ENCODE measurements around the gene GON7. TPM values are rescaled to one million over a fixed set of nuclear protein-coding genes. Genes with fewer than 3 reads are reported as not detected.

The GON7 gene
- polyA plus RNA-seq, 3 donors, result 4.8 to 24.0 (median 22.7) TPM

DNA sequence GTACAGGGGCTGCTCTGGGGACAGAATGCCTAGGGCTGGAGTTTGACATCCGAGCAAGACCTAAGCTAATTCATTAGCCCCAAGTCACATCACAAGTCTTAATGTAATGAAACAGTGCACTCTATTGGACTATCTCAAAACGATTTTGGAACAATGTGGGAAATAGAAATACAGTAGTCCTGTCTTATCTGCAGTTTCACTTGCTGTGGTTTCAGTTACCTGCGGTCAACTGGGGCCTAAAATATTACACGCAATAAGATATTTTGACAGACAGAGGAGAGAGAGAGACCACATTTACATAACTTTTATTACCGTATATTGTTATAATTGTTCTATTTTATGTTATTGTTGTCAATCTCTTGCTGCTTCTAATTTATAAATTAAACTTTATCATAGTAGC, 43.3 kb downstream of the GON7 start:
- intact Hi-C loops (cut with micrococcal nuclease), result no loop called here
- H3K4me3 Mint-ChIP-seq, result no peak overlapping the region
- WGBS (ENCODE audit: insufficient coverage), result no CpG with 5 or more reads among the region's 5 CpGs
- H3K27me3 Mint-ChIP-seq (ENCODE audit: low read depth in 3 of 3), result no peaks in the 10 kb centered on the region
- peaks cover 4% of the 10 kb centered on the region for H3K4me1 Mint-ChIP-seq
- no peaks in the 10 kb centered on the region for H3K9me3 Mint-ChIP-seq
- no peaks in the 10 kb centered on the region for H3K79me2 ChIP-seq (ENCODE audit: insufficient read depth, low read length)
- H3K4me3 ChIP-seq (replicated peaks in 1 of 3; ENCODE audit: low read depth in 2 of 3, low read length in 3 of 3), result no peak overlapping the region
- no peak overlapping the region for H2AFZ ChIP-seq (ENCODE audit: insufficient read depth, low read depth, low read length, poor library complexity, severe bottlenecking)
- H3K9ac ChIP-seq (ENCODE audit: insufficient read depth, low read length, poor library complexity, severe bottlenecking), result no peak overlapping the region
- H4K20me1 ChIP-seq (ENCODE audit: insufficient read depth, low read length), result no peaks in the 10 kb centered on the region
- TF ChIP-seq CTCF (IDR thresholded peaks at IDR 0.05), result no peak
- no peak overlapping the region for H3K4me2 ChIP-seq (replicated peaks; ENCODE audit: extremely low read depth, low read length, poor library complexity, severe bottlenecking)
- peaks cover 0 to under 1% of the 10 kb centered on the region in 2 donors for H3K4me1 ChIP-seq (ENCODE audit: control insufficient read depth in 1 of 2, insufficient read depth in 2 of 2, low read length in 2 of 2)
- no peaks in the 10 kb centered on the region for H3K36me3 Mint-ChIP-seq
- H3K27ac Mint-ChIP-seq, result no peak overlapping the region
- no peaks in the 10 kb centered on the region for H3K9me3 ChIP-seq (replicated peaks in 1 of 2; ENCODE audit: control insufficient read depth in 1 of 2, insufficient read depth in 1 of 2, low read length in 2 of 2)
- no peak overlapping the region for H3K27ac ChIP-seq (ENCODE audit: low read depth in 1 of 2, low read length in 2 of 2)
- H3K27me3 ChIP-seq (ENCODE audit: control insufficient read depth in 2 of 2, insufficient read depth in 2 of 2, low read length in 2 of 2), result no peaks in the 10 kb centered on the region
- no peak for DNase-seq
- H3K36me3 ChIP-seq (replicated peaks in 1 of 2; ENCODE audit: control insufficient read depth in 1 of 2, insufficient read depth in 2 of 2, low read length in 2 of 2), result no peaks in the 10 kb centered on the region

- Histone ChIP-seq H3K36me3 (replicated peaks in 1 of 2; ENCODE audit: control insufficient read depth in 1 of 2, insufficient read depth in 2 of 2, low read length in 2 of 2) (no peaks in the 10 kb centered on the region), H3K4me1 (ENCODE audit: control insufficient read depth in 1 of 2, insufficient read depth in 2 of 2, low read length in 2 of 2) (no peaks in the 10 kb centered on the region), H2AFZ (ENCODE audit: insufficient read depth, low read depth, low read length, poor library complexity, severe bottlenecking) (no peak overlapping the region), H3K9me3 (replicated peaks in 1 of 2; ENCODE audit: control insufficient read depth in 1 of 2, insufficient read depth in 1 of 2, low read length in 2 of 2) (no peaks in the 10 kb centered on the region), H3K4me2 (replicated peaks; ENCODE audit: extremely low read depth, low read length, poor library complexity, severe bottlenecking) (no peak overlapping the region), H3K27me3 (ENCODE audit: control insufficient read depth in 2 of 2, insufficient read depth in 2 of 2, low read length in 2 of 2) (no peaks in the 10 kb centered on the region), H3K4me3 (replicated peaks in 1 of 3; ENCODE audit: low read depth in 2 of 3, low read length in 3 of 3) (no peak overlapping the region), H3K27ac (ENCODE audit: low read depth in 1 of 2, low read length in 2 of 2) (no peak overlapping the region), H3K9ac (ENCODE audit: insufficient read depth, low read length, poor library complexity, severe bottlenecking) (no peak overlapping the region), H4K20me1 (ENCODE audit: insufficient read depth, low read length) (no peaks in the 10 kb centered on the region), H3K79me2 (ENCODE audit: insufficient read depth, low read length) (no peaks in the 10 kb centered on the region)
- Mint-ChIP-seq H3K27me3 (ENCODE audit: low read depth in 3 of 3) (no peaks in the 10 kb centered on the region), H3K36me3 (no peaks in the 10 kb centered on the region), H3K9me3 (no peaks in the 10 kb centered on the region), H3K4me3 (no peak overlapping the region), H3K27ac (no peak overlapping the region), H3K4me1 (no peaks in the 10 kb centered on the region)
- 94% methylated on average over 3 of the region's 4 CpGs for WGBS (ENCODE audit: insufficient coverage)
- intact Hi-C loops (cut with micrococcal nuclease), result no loop called here
- TF ChIP-seq CTCF (IDR thresholded peaks at IDR 0.05), result no peak
- DNase-seq, result no peak
These were observed 45.4 kb downstream of the GON7 start for GRCh38 chr14:93161411-93161940.
